ENCODE data around the gene HES5.

Gene HES5

GRCh38 chr1:2501820-2502119 lies 28.3 kb downstream of the HES5 start:
- no peak overlapping the region for H3K9ac ChIP-seq (ENCODE audit: low read length)
- no peaks in the 10 kb centered on the region for H3K27me3 ChIP-seq (ENCODE audit: low read length)
- no peak overlapping the region for H3K4me2 ChIP-seq (ENCODE audit: low read depth, low read length, poor library complexity, severe bottlenecking)
- H2AFZ ChIP-seq (ENCODE audit: low read depth, low read length, severe bottlenecking): no peak overlapping the region
- H3F3A ChIP-seq (ENCODE audit: insufficient read depth): no peaks in the 10 kb centered on the region
- TF ChIP-seq CTCF (IDR thresholded peaks at IDR 0.05; ENCODE audit: insufficient read depth, low read length, poor library complexity, severe bottlenecking) (no peak), EZH2phosphoT487 (conservative IDR thresholded peaks at IDR 0.05; ENCODE audit: low read length) (no peak)
- no peaks in the 10 kb centered on the region for H3K9me3 ChIP-seq (ENCODE audit: insufficient read depth, low read length)
- H3K79me2 ChIP-seq (ENCODE audit: insufficient read depth, low read length): no peaks in the 10 kb centered on the region
- H3K4me3 ChIP-seq (ENCODE audit: insufficient read depth, low read length, poor library complexity, severe bottlenecking): no peak overlapping the region
- no peak overlapping the region for H3K27ac ChIP-seq (ENCODE audit: low read depth, low read length)
- no peaks in the 10 kb centered on the region for H3K9me2 ChIP-seq (replicated peaks; ENCODE audit: insufficient read depth, low read length)
- H3K36me3 ChIP-seq (ENCODE audit: low read length): no peaks in the 10 kb centered on the region
- no peaks in the 10 kb centered on the region for H4K20me1 ChIP-seq (ENCODE audit: low read depth, low read length)

- Histone ChIP-seq H3K9me2 (replicated peaks; ENCODE audit: insufficient read depth, low read length) (no peaks in the 10 kb centered on the region), H3K27me3 (ENCODE audit: low read length) (no peaks in the 10 kb centered on the region), H3K9ac (ENCODE audit: low read length) (no peak overlapping the region), H3K79me2 (ENCODE audit: insufficient read depth, low read length) (no peaks in the 10 kb centered on the region), H2AFZ (ENCODE audit: low read depth, low read length, severe bottlenecking) (no peak overlapping the region), H3K9me3 (ENCODE audit: insufficient read depth, low read length) (no peaks in the 10 kb centered on the region), H3F3A (ENCODE audit: insufficient read depth) (no peaks in the 10 kb centered on the region), H3K27ac (ENCODE audit: low read depth, low read length) (no peak overlapping the region), H3K4me2 (ENCODE audit: low read depth, low read length, poor library complexity, severe bottlenecking) (no peak overlapping the region), H3K36me3 (ENCODE audit: low read length) (no peaks in the 10 kb centered on the region), H3K4me3 (ENCODE audit: insufficient read depth, low read length, poor library complexity, severe bottlenecking) (no peak overlapping the region), H4K20me1 (ENCODE audit: low read depth, low read length) (no peaks in the 10 kb centered on the region)
- no peak for TF ChIP-seq EZH2phosphoT487 (conservative IDR thresholded peaks at IDR 0.05; ENCODE audit: low read length)
Observed at GRCh38 chr1:2501041-2501819, 28.8 kb downstream of the HES5 start.

- Histone ChIP-seq H3K9ac (ENCODE audit: low read length) (no peak overlapping the region), H3K9me2 (replicated peaks; ENCODE audit: insufficient read depth, low read length) (no peaks in the 10 kb centered on the region), H3K27ac (ENCODE audit: low read depth, low read length) (no peak overlapping the region), H3K27me3 (ENCODE audit: low read length) (no peaks in the 10 kb centered on the region), H2AFZ (ENCODE audit: low read depth, low read length, severe bottlenecking) (no peak overlapping the region), H3K4me2 (ENCODE audit: low read depth, low read length, poor library complexity, severe bottlenecking) (no peak overlapping the region), H4K20me1 (ENCODE audit: low read depth, low read length) (no peaks in the 10 kb centered on the region), H3K36me3 (ENCODE audit: low read length) (no peaks in the 10 kb centered on the region), H3K9me3 (ENCODE audit: insufficient read depth, low read length) (no peaks in the 10 kb centered on the region), H3K4me3 (ENCODE audit: insufficient read depth, low read length, poor library complexity, severe bottlenecking) (no peak overlapping the region), H3K79me2 (ENCODE audit: insufficient read depth, low read length) (no peaks in the 10 kb centered on the region), H3F3A (ENCODE audit: insufficient read depth) (no peaks in the 10 kb centered on the region)
- TF ChIP-seq CTCF (IDR thresholded peaks at IDR 0.05; ENCODE audit: insufficient read depth, low read length, poor library complexity, severe bottlenecking) (no peak), EZH2phosphoT487 (conservative IDR thresholded peaks at IDR 0.05; ENCODE audit: low read length) (no peak)
Observed at GRCh38 chr1:2499986-2500596, 30.0 kb downstream of the HES5 start.

- Histone ChIP-seq H3K9me3 (ENCODE audit: insufficient read depth, low read length) (no peaks in the 10 kb centered on the region), H3K4me3 (ENCODE audit: insufficient read depth, low read length, poor library complexity, severe bottlenecking) (no peak overlapping the region), H3K9ac (ENCODE audit: low read length) (no peak overlapping the region), H3K4me2 (ENCODE audit: low read depth, low read length, poor library complexity, severe bottlenecking) (no peak overlapping the region), H3F3A (ENCODE audit: insufficient read depth) (no peaks in the 10 kb centered on the region), H3K79me2 (ENCODE audit: insufficient read depth, low read length) (no peaks in the 10 kb centered on the region), H3K9me2 (replicated peaks; ENCODE audit: insufficient read depth, low read length) (no peaks in the 10 kb centered on the region), H4K20me1 (ENCODE audit: low read depth, low read length) (no peaks in the 10 kb centered on the region), H2AFZ (ENCODE audit: low read depth, low read length, severe bottlenecking) (no peak overlapping the region), H3K36me3 (ENCODE audit: low read length) (no peaks in the 10 kb centered on the region), H3K27me3 (ENCODE audit: low read length) (no peaks in the 10 kb centered on the region), H3K27ac (ENCODE audit: low read depth, low read length) (no peak overlapping the region)
- TF ChIP-seq EZH2phosphoT487 (conservative IDR thresholded peaks at IDR 0.05; ENCODE audit: low read length): no peak
- TF ChIP-seq CTCF (IDR thresholded peaks at IDR 0.05; ENCODE audit: insufficient read depth, low read length, poor library complexity, severe bottlenecking): no peak
Observed at GRCh38 chr1:2499260-2499659, 30.8 kb downstream of the HES5 start.

Measured in SU-DHL-6 (cell line).